DOHH2 (cell line): ENCODE measurements around the gene MAN2B2.

ENCODE experiments used
- H3F3A ChIP-seq: fragments of 200-600 bp; sonication (generic), shearing (Covaris generic); 2 replicates; pipeline ENCODE4 v1.6.0; 2016; ENCODE audit warnings: antibody characterized with exemption, mild to moderate bottlenecking; ENCODE audit not compliant: control insufficient read depth, insufficient read depth
- H3K27ac ChIP-seq: fragments of 200-600 bp; sonication (generic); 2 replicates; pipeline ENCODE4 v1.5.1; 2014; ENCODE audit warnings: low read depth, mild to moderate bottlenecking, low read length, moderate library complexity
- H3K27me3 ChIP-seq: fragments of 200-600 bp; sonication (generic); 2 replicates; pipeline ENCODE4 v1.6.1; 2014; ENCODE audit warnings: mild to moderate bottlenecking, low read length, mixed read lengths; ENCODE audit not compliant: control insufficient read depth
- H3K36me3 ChIP-seq: fragments of 200-600 bp; sonication (generic); 2 replicates; pipeline ENCODE4 v1.6.1; 2014; ENCODE audit warnings: mild to moderate bottlenecking, low read length, moderate library complexity, mixed read lengths; ENCODE audit not compliant: control insufficient read depth
- H3K4me1 ChIP-seq: fragments of 200-600 bp; sonication (generic); 2 replicates; pipeline ENCODE4 v1.6.1; 2014; ENCODE audit warnings: mild to moderate bottlenecking, low read length, mixed read lengths; ENCODE audit not compliant: control insufficient read depth
- H3K4me2 ChIP-seq: fragments of 200-600 bp; sonication (generic); 2 replicates; pipeline ENCODE4 v1.6.0; 2014; ENCODE audit warnings: mild to moderate bottlenecking, low read length, moderate library complexity
- H3K4me3 ChIP-seq: fragments of 200-600 bp; sonication (generic); 2 replicates; pipeline ENCODE4 v1.5.1; 2014; ENCODE audit warnings: mild to moderate bottlenecking, low read length, mixed read lengths
- H3K79me2 ChIP-seq: fragments of 200-600 bp; sonication (generic); 2 replicates; pipeline ENCODE4 v1.6.1; 2014; ENCODE audit warnings: mild to moderate bottlenecking, low read length, mixed read lengths; ENCODE audit not compliant: control insufficient read depth
- H3K9me2 ChIP-seq: fragments of 200-600 bp; sonication (generic); replicated peaks from 2 replicates; pipeline ENCODE4 v1.6.1; 2014; ENCODE audit warnings: mild to moderate bottlenecking, low read length, mixed read lengths; ENCODE audit not compliant: control insufficient read depth
- H3K9me3 ChIP-seq: fragments of 200-600 bp; sonication (generic); 2 replicates; pipeline ENCODE4 v1.6.1; 2014; ENCODE audit warnings: antibody characterized with exemption, low read length, mixed read lengths; ENCODE audit not compliant: control insufficient read depth, insufficient read depth
- H4K20me1 ChIP-seq: fragments of 200-600 bp; sonication (generic); 2 replicates; pipeline ENCODE4 v1.6.0; 2014; ENCODE audit warnings: low read depth, mild to moderate bottlenecking, antibody characterized with exemption, low read length, moderate library complexity; ENCODE audit not compliant: control insufficient read depth, insufficient read depth
- CTCF ChIP-seq: fragments of 200-600 bp; sonication (generic); IDR thresholded peaks from one replicate; pipeline ENCODE4 v1.5.1; 2014; ENCODE audit warnings: antibody characterized with exemption, mild to moderate bottlenecking, low read depth, low read length; ENCODE audit not compliant: poor library complexity, severe bottlenecking
- EZH2phosphoT487 ChIP-seq: fragments of 200-600 bp; sonication (generic); IDR thresholded peaks from 2 replicates; pipeline ENCODE4 v1.6.1; 2017; ENCODE audit warnings: borderline replicate concordance, mild to moderate bottlenecking, antibody characterized with exemption, low read length, moderate library complexity, mixed read lengths

The MAN2B2 gene

GRCh38 chr4:6577409-6577808, 2.4 kb downstream of the MAN2B2 start:
- TF ChIP-seq EZH2phosphoT487, result no peak
- TF ChIP-seq CTCF, result no peak
- Histone ChIP-seq H3K9me2 (no peaks in the 10 kb centered on the region), H4K20me1 (no peaks in the 10 kb centered on the region), H3K4me2 (no peak overlapping the region), H3F3A (no peaks in the 10 kb centered on the region), H3K4me1 (peaks cover 11% of the 10 kb centered on the region), H3K27ac (no peak overlapping the region), H3K36me3 (peaks cover 35% of the 10 kb centered on the region), H3K27me3 (peaks cover 10% of the 10 kb centered on the region), H3K4me3 (no peak overlapping the region), H3K9me3 (no peaks in the 10 kb centered on the region), H3K79me2 (peaks cover 9% of the 10 kb centered on the region)

- Histone ChIP-seq H3K9me3 (peaks cover 6% of the 10 kb centered on the region; the same call in 1 of the 2 replicates), H4K20me1 (no peaks in the 10 kb centered on the region), H3K36me3 (peaks cover 40% of the 10 kb centered on the region)
Measured at GRCh38 chr4:6578221-6578620, 3.2 kb downstream of the MAN2B2 start.

GRCh38 chr4:6580353-6580752, 5.4 kb downstream of the MAN2B2 start:
- Histone ChIP-seq H3K9me2 (no peaks in the 10 kb centered on the region), H4K20me1 (no peaks in the 10 kb centered on the region), H3K27ac (no peak overlapping the region), H3K27me3 (no peaks in the 10 kb centered on the region), H3K36me3 (peaks cover 45% of the 10 kb centered on the region), H3K79me2 (peaks cover 7% of the 10 kb centered on the region), H3K9me3 (peaks cover 7% of the 10 kb centered on the region; the same call in 1 of the 2 replicates), H3K4me1 (peaks cover 6% of the 10 kb centered on the region), H3F3A (no peaks in the 10 kb centered on the region), H3K4me3 (no peak overlapping the region), H3K4me2 (no peak overlapping the region)
- TF ChIP-seq EZH2phosphoT487, result no peak
- TF ChIP-seq CTCF, result no peak

More at GRCh38 chr4:6578221-6578620, 3.2 kb downstream of the MAN2B2 start:
- Histone ChIP-seq H3K27me3 (peaks cover 10% of the 10 kb centered on the region), H3F3A (no peaks in the 10 kb centered on the region), H3K4me2 (no peak overlapping the region), H3K27ac (no peak overlapping the region), H3K9me2 (no peaks in the 10 kb centered on the region), H3K79me2 (peaks cover 9% of the 10 kb centered on the region), H3K4me3 (no peak overlapping the region), H3K4me1 (peaks cover 11% of the 10 kb centered on the region)
- TF ChIP-seq CTCF (no peak), EZH2phosphoT487 (no peak)
